Eye (tissue), 1 donor: ENCODE results near the gene KCTD10.

Experiments used
- DNase-seq: peaks from one replicate; pipeline ENCODE4 v3.0.0-alpha.2; 2015

KCTD10 gene

DNA sequence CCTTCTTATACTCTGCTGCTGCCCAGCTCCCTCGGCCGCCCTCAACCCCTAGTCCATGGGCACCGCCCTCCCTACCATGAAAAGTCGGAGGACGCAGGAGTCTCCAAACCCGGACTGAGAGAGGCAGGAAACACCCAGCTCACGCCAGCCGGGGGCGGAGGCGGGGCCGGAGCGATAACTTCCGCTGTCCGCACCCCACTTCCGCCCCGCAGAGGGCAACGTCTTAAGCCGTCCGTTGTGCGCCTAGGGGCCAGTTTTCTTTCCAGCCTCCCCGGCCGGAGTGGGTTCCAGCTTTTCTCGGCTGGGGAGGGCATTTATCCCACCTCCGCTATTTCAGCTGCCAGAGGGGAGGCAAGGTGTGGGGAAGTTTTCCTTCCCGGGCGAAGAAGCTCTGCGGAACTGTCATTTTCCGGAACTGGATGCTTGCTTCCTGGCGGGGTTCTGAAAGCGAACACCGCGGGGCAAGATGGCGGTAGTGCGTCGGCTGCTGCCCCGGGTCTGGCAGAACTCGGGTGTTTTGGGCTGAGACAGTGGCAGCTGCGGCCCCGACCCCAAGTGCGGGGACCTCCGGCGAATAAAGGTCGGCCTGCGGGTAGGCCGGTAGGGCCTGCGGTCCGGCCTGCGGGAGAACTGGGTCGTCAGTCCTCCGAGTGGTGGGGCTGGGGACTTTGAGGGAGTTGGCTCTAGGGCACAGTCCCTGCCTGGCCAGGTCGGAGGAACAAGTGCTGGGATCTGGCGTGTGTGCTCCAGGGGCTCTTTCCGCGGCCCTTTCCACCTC is at the start of gene KCTD10, which contains the start of gene UBE3B:
Gene KCTD10, minus strand, starts transcription at position 116 of the 778 bp plus-strand sequence. Its CDS starts 38 bp downstream, at position 78.
Gene UBE3B, plus strand, starts transcription at position 450 of the 778 bp plus-strand sequence. CDS start 5,918 bp downstream, outside the sequence.
- peak; percentile 97 for DNase-seq

DNA sequence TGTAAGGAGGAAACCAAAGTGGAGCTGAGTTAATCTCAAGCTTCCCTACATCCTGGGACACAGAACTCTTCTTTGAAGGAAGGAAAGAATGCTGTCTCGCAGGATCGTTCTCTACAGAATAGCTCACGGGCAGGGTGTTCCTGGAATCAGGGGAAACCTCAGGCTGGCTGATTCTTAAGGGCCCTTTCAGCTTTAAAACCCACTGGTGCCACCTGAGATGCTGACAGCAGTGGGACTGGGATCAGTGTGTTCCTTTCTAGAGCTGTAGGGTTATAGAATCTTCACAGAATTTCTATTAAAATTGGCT is 48.1 kb upstream of the KCTD10 start:
- no peak for DNase-seq

DNA sequence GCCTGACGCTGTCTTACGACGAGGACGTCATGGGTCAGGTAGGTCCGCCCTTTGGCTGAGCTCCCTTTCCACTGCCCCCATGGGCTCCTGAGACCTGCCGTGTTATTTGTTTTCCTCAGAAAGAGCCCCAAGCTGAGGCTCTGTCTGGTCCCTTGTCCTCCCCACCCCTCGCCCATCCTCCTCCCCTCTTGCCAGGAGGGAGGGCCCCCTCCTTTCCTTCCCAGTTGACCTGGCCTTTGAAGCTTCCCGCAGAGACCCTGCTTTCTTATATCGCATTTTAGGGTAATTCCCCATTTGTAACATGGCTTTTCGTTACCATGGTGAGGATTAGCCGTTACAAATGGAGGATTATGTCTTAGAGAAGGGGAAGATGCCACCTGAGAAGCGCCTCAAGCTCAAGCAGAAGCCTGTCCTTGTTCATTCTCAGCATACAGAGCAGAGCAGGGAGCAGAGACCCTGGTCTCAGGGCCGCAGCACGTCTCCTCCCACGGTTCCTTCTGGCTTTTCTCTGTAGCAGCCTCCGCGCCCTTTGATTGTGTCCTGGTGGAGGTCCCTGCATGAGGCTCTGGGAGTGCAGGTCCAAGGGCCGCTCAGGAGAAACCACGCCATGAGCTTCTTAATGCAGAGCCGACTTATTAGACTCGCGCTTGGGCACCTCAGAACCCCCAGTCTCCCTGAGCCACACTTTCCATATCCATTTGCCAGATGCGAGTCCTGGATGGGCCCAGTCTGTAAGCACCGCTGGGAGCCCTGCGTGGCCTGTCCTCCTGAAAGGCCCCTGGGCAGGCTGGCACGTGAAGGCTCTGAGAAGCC is 47.6 kb upstream of the KCTD10 start:
- DNase-seq, result no peak

DNA sequence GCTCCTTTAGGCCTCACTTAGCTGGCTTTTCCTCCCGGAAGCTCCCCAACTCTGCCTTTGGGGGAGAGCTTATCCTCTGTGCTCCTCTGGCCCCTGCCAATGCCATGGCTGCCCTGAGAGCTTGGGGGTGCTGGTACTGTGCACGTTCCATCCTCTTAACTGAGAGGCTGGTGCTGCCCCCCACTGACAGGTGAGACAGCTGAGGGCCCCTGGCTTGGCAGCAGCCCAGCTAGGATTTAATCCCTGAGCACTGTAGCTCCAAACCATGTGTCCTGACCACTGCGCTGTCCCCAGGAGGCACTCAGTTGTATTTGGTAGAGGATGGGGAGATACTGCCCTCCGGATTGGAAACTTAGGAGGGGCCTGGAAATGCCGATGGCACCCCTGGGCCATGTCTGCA is 46.4 kb upstream of the KCTD10 start:
- no peak for DNase-seq

DNA sequence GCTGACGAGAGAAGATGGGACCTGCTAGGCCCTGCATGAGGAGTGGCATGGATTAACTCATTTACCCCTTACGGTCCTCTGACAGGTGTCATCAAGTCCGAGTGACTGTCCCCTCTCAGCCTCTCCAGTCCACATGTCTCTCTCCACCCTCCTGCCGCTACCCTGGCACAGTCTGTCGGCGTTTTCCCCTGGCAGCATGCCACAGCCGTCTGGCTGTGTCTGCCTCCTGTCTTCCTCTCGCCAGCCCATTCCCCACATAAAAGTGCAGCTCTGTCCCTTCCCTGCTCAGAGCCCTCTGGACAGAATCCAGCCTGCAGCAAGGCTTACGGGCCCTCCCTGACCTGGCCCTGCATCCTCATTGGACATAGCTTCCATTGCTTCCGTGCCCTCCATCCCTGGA is 46.0 kb upstream of the KCTD10 start:
- DNase-seq, result no peak

GRCh38 chr12:109521831-109522230 is 44.7 kb upstream of the KCTD10 start:
- DNase-seq, result no peak

GRCh38 chr12:109519787-109520186 is 42.7 kb upstream of the KCTD10 start:
- no peak for DNase-seq

GRCh38 chr12:109518820-109519665 is 41.9 kb upstream of the KCTD10 start:
- DNase-seq, result peak; percentile 92

- peak; percentile 66 for DNase-seq
Measured at GRCh38 chr12:109517619-109518018, 40.5 kb upstream of the KCTD10 start.

GRCh38 chr12:109513977-109514376 is 36.9 kb upstream of the KCTD10 start:
- no peak for DNase-seq

DNA sequence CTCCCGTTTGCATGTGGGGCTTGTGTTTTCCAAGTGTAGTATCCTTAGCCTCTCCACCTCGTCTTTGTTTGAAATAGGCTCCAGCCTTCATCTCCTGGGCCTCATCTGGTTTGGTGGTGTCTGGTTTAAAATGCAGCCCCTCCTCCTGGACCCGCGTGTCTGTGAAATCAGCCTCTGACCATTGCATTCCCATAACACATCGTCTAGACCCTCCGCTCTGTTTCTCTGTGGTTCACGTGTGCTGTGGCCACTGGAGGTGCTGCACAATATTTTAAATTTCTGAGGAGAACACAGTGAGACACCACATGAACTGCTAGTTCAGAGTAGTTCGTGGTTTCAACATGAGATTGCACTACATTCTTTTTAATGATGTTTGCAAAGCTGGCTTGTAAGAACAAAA is 36.0 kb upstream of the KCTD10 start:
- no peak for DNase-seq

- DNase-seq, result no peak
Measured at GRCh38 chr12:109512608-109513007, 35.5 kb upstream of the KCTD10 start.

DNA sequence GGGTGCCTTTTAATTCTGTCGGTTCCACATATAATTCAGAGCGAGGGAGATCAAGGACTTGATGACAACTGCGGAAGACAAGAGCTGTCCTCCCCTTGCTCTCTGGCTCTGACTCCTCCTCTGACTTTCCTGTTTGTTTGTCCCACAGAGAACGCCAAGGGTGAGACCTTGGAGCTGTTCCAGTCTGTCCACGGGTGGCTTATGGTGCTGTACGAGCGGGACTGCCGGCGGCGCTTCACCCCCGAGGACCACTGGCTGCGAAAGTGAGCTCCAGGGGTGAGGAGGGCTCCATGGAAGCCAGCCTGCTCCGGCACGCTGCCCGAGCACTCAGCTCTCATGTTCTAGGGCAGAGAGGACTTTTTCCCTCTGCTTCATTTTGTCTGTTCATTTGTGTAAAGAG is 33.1 kb upstream of the KCTD10 start:
- DNase-seq, result no peak

DNA sequence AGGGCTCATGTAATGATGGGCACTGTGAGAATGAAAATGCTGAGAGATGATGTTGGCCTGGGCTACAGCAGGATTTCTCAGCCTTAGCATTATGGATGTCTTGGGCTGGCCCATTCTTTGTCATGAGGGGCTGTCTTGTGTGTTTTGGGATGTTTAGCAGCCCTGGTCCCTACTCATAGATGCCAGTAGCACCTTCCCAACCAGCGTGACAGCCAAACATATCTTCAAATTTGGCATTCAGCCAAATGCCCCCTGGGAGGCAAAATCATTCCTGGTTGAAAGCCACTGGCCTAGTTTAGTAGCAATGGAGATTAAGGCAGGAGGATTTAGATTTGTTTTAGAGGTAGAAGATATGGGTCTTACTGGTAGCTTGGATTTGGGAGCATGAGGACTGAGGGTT is 27.0 kb upstream of the KCTD10 start:
- no peak for DNase-seq

GRCh38 chr12:109503611-109504010 is 26.5 kb upstream of the KCTD10 start:
- DNase-seq, result no peak

- DNase-seq, result no peak
Measured at GRCh38 chr12:109502332-109502731, 25.2 kb upstream of the KCTD10 start.

GRCh38 chr12:109501299-109501698 is 24.2 kb upstream of the KCTD10 start:
- no peak for DNase-seq

GRCh38 chr12:109500406-109501185 is 23.5 kb upstream of the KCTD10 start:
- DNase-seq, result no peak

DNA sequence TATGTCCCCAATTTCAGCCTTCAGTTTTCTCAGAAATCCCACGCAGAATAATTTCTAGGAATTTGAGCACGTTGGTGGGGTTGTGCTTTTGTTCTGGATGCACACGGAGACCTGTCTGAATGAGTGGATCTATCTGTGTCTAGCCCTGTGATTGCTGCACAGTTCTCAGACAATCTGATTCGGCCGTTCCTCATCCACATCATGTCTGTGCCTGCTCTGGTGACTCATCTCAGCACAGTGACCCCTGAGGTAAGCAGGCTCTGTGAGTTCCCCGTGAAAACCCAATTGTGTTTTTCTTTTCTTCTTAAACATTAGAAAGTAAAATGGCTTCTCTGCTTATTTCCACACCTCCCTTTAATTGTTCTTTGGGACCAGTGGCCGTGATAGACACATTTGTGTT is 20.6 kb upstream of the KCTD10 start:
- DNase-seq, result no peak

DNA sequence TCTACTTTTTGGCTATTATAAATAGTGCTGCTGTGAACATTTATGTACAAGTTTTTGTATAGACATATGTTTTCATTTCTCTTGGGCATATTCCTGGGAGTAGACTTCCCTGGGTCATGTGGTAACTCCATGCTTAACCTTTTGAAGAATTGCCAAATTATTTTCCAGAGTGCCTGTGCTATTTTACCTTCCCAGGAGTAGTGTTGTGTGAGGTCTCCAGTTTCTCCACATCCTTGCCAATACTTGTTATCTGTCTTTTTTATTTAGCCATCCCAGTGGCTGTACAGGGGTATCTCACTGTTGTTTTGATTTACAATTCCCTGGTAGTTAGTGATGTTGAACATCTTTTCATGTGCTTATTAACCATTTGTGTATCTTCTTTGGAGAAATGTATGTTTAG is 19.2 kb upstream of the KCTD10 start:
- no peak for DNase-seq

GRCh38 chr12:109495012-109495411 is 17.9 kb upstream of the KCTD10 start:
- DNase-seq, result no peak

- no peak for DNase-seq
Measured at GRCh38 chr12:109494348-109494881, 17.3 kb upstream of the KCTD10 start.
